ENCODE measurements around the gene TRAPPC2L. TPM values are rescaled to one million over a fixed set of nuclear protein-coding genes. Genes with fewer than 3 reads are reported as not detected.
A peak's percentile ranks its signal among the peaks of the same experiment; 100 is the strongest.

Gene TRAPPC2L, protein sequence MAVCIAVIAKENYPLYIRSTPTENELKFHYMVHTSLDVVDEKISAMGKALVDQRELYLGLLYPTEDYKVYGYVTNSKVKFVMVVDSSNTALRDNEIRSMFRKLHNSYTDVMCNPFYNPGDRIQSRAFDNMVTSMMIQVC
- 107 and 158 TPM in 2 replicates for total RNA-seq (2016; rRNA removed; fragmentation: Illumina TruSeq; extraction: Trizol)
- 39.7 and 49.5 TPM in 2 replicates for total RNA-seq (2016; cell fraction: cytosol; rRNA removed; fragmentation: Illumina TruSeq; extraction: Trizol; ENCODE audit: low read depth)
- 117 and 161 TPM in 2 replicates for total RNA-seq (2016; cell fraction: insoluble cytoplasmic fraction; rRNA removed; fragmentation: Illumina TruSeq; extraction: Trizol)
- total RNA-seq (2016; cell fraction: membrane; rRNA removed; fragmentation: Illumina TruSeq; extraction: Trizol) = 55.4 and 64.8 TPM in 2 replicates
- total RNA-seq (2016; cell fraction: nucleus; rRNA removed; fragmentation: Illumina TruSeq; extraction: Trizol) = 54.9 and 68.3 TPM in 2 replicates
- polyA plus RNA-seq (2011; rRNA removed) = 94.9 and 96.3 TPM in 2 replicates
- 49.7 and 65.0 TPM in 2 replicates for polyA plus RNA-seq (2011; cell fraction: cytosol; rRNA removed)
- 60.0 and 63.3 TPM in 2 replicates for polyA plus RNA-seq (2011; cell fraction: nucleus; rRNA removed)
- polyA plus RNA-seq (2012) = 72.5 and 94.4 TPM in 2 replicates
- polyA plus RNA-seq (2016; cell fraction: cytosol; fragmentation: Illumina TruSeq; extraction: Trizol; ENCODE audit: low read depth) = 51.9 and 69.2 TPM in 2 replicates
- 217 and 222 TPM in 2 replicates for polyA plus RNA-seq (2016; cell fraction: insoluble cytoplasmic fraction; fragmentation: Illumina TruSeq; extraction: Trizol; ENCODE audit: low read depth)
- 75.4 and 76.3 TPM in 2 replicates for polyA plus RNA-seq (2016; cell fraction: membrane; fragmentation: Illumina TruSeq; extraction: Trizol; ENCODE audit: low read depth)
- polyA plus RNA-seq (2016; cell fraction: nucleus; fragmentation: Illumina TruSeq; extraction: Trizol; ENCODE audit: insufficient read depth, low read depth) = 124 and 134 TPM in 2 replicates
- polyA minus RNA-seq (2011; rRNA and poly(A)+ RNA removed; ENCODE audit: low replicate concordance) = 63.0 and 105 TPM in 2 replicates
- 10.9 and 13.1 TPM in 2 replicates for polyA minus RNA-seq (2011; cell fraction: cytosol; rRNA and poly(A)+ RNA removed)
- polyA minus RNA-seq (2011; cell fraction: nucleus; rRNA and poly(A)+ RNA removed) = 45.4 and 54.3 TPM in 2 replicates
- percentile 76 among the genes with signal in this experiment for Bru-seq, nascent RNA
- percentile 85 among the genes with signal in this experiment for BruChase-seq, experiment 1, labeled RNA remaining after a 6-hour chase
- percentile 80 among the genes with signal in this experiment for BruChase-seq, experiment 2, labeled RNA remaining after a 2-hour chase
- long read RNA-seq, experiment 1, transcript TRAPPC2L-201 (5 exons, 2,215 nt) = major isoform, 48 of 173 reads
- long read RNA-seq, experiment 1, transcript TRAPPC2L-209 (5 exons, 1,084 nt) = minor isoform, 7 of 173 reads
- long read RNA-seq, experiment 1, transcript TRAPPC2L-212 (4 exons, 499 nt) = minor isoform, 7 of 173 reads
- long read RNA-seq, experiment 1, partial matches to known transcripts = 8 of 173 reads
- long read RNA-seq, experiment 1, other reads (novel, unspliced or antisense) = 100 of 173 reads
- long read RNA-seq, experiment 2, transcript TRAPPC2L-201 (5 exons, 2,215 nt) = major isoform, 21 of 90 reads
- long read RNA-seq, experiment 2, partial matches to known transcripts = 9 of 90 reads
- long read RNA-seq, experiment 2, other reads (novel, unspliced or antisense) = 55 of 90 reads

- no TSS peak for BruUV-seq (replicated peaks)
- ChIA-PET POLR2A (interaction anchor here (0.6 to 2.3 kb wide), 12 partner anchors 8 to 360 kb away, joined by 3 to 29 read pairs (median 5); partner anchors contain the start of genes APRT, CDH15, PIEZO1 and ZNF778), CTCF (ENCODE audit: low intra/inter-chr PET ratio, low total read pairs) (interaction anchor here (1.5 to 2.3 kb wide), 4 partner anchors 18 to 119 kb away, joined by 8 to 22 read pairs (median 12); no protein-coding TSS in a partner anchor)
- Histone ChIP-seq H3K27me3 (ENCODE audit: control insufficient read depth in 1 of 2, insufficient read depth in 2 of 2, low read length in 2 of 2) (no peaks in the 10 kb centered on the region; a peak in 1 of 5 replicates), H3K4me1 (ENCODE audit: insufficient read depth, low read length) (peaks cover 15% of the 10 kb centered on the region), H3K9ac (ENCODE audit: insufficient read depth, low read depth, low read length) (peak within 1 kb of the TSS; percentile 82), H4K20me1 (ENCODE audit: insufficient read depth, low read length) (no peaks in the 10 kb centered on the region), H3K9me3 (ENCODE audit: low read length) (no peaks in the 10 kb centered on the region), H3K4me3 (replicated peaks in 1 of 3; ENCODE audit: insufficient read depth in 1 of 3, low read depth in 2 of 3, low read length in 3 of 3) (peak within 1 kb of the TSS; percentile 68 to 100 (median 98)), H3K36me3 (replicated peaks in 1 of 2; ENCODE audit: control insufficient read depth in 1 of 2, insufficient read depth in 2 of 2, low read length in 2 of 2) (peaks cover 12 to 28% of the 10 kb centered on the region in 2 experiments), H3K4me2 (ENCODE audit: low read depth, low read length) (peak within 1 kb of the TSS; percentile 84), H3K79me2 (ENCODE audit: insufficient read depth, low read length) (peaks cover 12% of the 10 kb centered on the region), H3K27ac (ENCODE audit: extremely low read length, insufficient read depth, low read length) (peak within 1 kb of the TSS; percentile 62), H2AFZ (ENCODE audit: low read length) (peak within 1 kb of the TSS; percentile 74)
- peak; percentile 89 for DNase-seq (ENCODE audit: low spot score)
- FAIRE-seq = peak; percentile 70
- 2% methylated on average over 57 of the region's 87 CpGs for WGBS (ENCODE audit: low lambda C conversion rate)
- in situ Hi-C loops (cut with HindIII; ENCODE audit: extremely low pct_ligation_motif_present, low pct_unique_long_range_greater_than_20kb) = loop anchor here (5.0 kb wide), 2 partner anchors 45 to 100 kb away; partner anchors contain the start of gene APRT
- intact Hi-C loops (cut with micrococcal nuclease; ENCODE audit: unreplicated experiment) = loop anchor here (1.0 to 5.0 kb wide), 3 partner anchors 18 to 100 kb away; no protein-coding TSS in a partner anchor
- ATAC-seq = peak; percentile 81
- TF ChIP-seq NR2F6 (IDR thresholded peaks at IDR 0.05) (no peak), NR2F6 (CRISPR knock-in tag; IDR thresholded peaks at IDR 0.05) (0 out of 2 replicates have a peak, but pooled peaks have one; percentile 12), HNRNPK (IDR thresholded peaks at IDR 0.05; ENCODE audit: low read depth, low read length, poor library complexity, severe bottlenecking) (peak; percentile 83), JUN (CRISPR knock-in tag; IDR thresholded peaks at IDR 0.05) (peak; percentile 10; the same call in 1 of the 2 replicates), FOSL1 (CRISPR knock-in tag; IDR thresholded peaks at IDR 0.05; ENCODE audit: borderline replicate concordance) (no peak; the same call in 1 of the 2 replicates), ZNF446 (CRISPR knock-in tag; IDR thresholded peaks at IDR 0.05) (peak; percentile 71; the same call in 1 of the 2 replicates), KIAA2018 (CRISPR knock-in tag; IDR thresholded peaks at IDR 0.05; ENCODE audit: borderline replicate concordance) (no peak)
Observed at GRCh38 chr16:88856828-88857727, at the start of gene TRAPPC2L, which contains the start of gene GALNS. Gene TRAPPC2L (plus strand): TSS chr16:88857127. CDS start chr16:88857151, 24 bp downstream. Gene GALNS (minus strand): TSS chr16:88856947. CDS start chr16:88856877, 70 bp downstream.

Data from HepG2 (cell line).